Dendritic cell treated with granulocyte-macrophage colony-stimulating factor and Interleukin-4, amounts not matched to agents 40 ng/mL and 50 ng/mL, for 4 days (primary cell): ENCODE data around the gene NKD2.
"Not testable (repeated sequence)": the region's sequence is repeated elsewhere in the genome, so short reads cannot be mapped to it uniquely, and the experiment has no call there.

Experiments
- H3K27ac Mint-ChIP-seq: one replicate; pipeline ENCODE4 v1.8.0; 2022; ENCODE audit warnings: mild to moderate bottlenecking, mixed read lengths
- H3K27me3 Mint-ChIP-seq: one replicate; pipeline ENCODE4 v1.8.0; 2022; ENCODE audit warnings: mild to moderate bottlenecking, mixed read lengths
- H3K36me3 Mint-ChIP-seq: one replicate; pipeline ENCODE4 v1.8.0; 2022; ENCODE audit warnings: low read depth, mixed read lengths
- H3K4me1 Mint-ChIP-seq: one replicate; pipeline ENCODE4 v1.8.0; 2022; ENCODE audit warnings: low read depth, mixed read lengths
- H3K4me3 Mint-ChIP-seq: one replicate; pipeline ENCODE4 v1.8.0; 2022; ENCODE audit warnings: mild to moderate bottlenecking, moderate library complexity, mixed read lengths
- H3K9me3 Mint-ChIP-seq: one replicate; pipeline ENCODE4 v1.8.0; 2022; ENCODE audit warnings: mixed read lengths
- intact Hi-C: fragments of 100-400 bp; cut with micrococcal nuclease; formaldehyde crosslinking; loops from one replicate; pipeline ENCODE4 v1.15.0; 2022

Gene NKD2

GRCh38 chr5:1057485-1058082 lies 49.0 kb downstream of the NKD2 start:
- Mint-ChIP-seq H3K9me3 (no peaks in the 10 kb centered on the region), H3K27ac (no peak overlapping the region), H3K27me3 (no peaks in the 10 kb centered on the region), H3K4me1 (peaks cover 6% of the 10 kb centered on the region), H3K36me3 (peaks cover 99% of the 10 kb centered on the region), H3K4me3 (no peak overlapping the region)
- intact Hi-C loops: no loop called here

- Mint-ChIP-seq H3K27ac (no peak overlapping the region), H3K9me3 (no peaks in the 10 kb centered on the region), H3K27me3 (no peaks in the 10 kb centered on the region), H3K4me1 (peaks cover 6% of the 10 kb centered on the region), H3K4me3 (no peak overlapping the region), H3K36me3 (peaks cover 99% of the 10 kb centered on the region)
- intact Hi-C loops: no loop called here
Observed at GRCh38 chr5:1058083-1058945, 49.7 kb downstream of the NKD2 start.

- Mint-ChIP-seq H3K27ac (no peak overlapping the region), H3K36me3 (peaks cover 99% of the 10 kb centered on the region), H3K4me3 (no peak overlapping the region), H3K4me1 (peaks cover 6% of the 10 kb centered on the region), H3K27me3 (no peaks in the 10 kb centered on the region), H3K9me3 (no peaks in the 10 kb centered on the region)
- intact Hi-C loops: no loop called here
Observed at GRCh38 chr5:1058988-1059883, 50.6 kb downstream of the NKD2 start.

- Mint-ChIP-seq H3K4me1 (peaks cover 6% of the 10 kb centered on the region), H3K9me3 (no peaks in the 10 kb centered on the region), H3K4me3 (no peak overlapping the region), H3K27ac (no peak overlapping the region), H3K36me3 (peaks cover 99% of the 10 kb centered on the region), H3K27me3 (no peaks in the 10 kb centered on the region)
- intact Hi-C loops: no loop called here
Observed at GRCh38 chr5:1059884-1060263, 51.3 kb downstream of the NKD2 start.

- Mint-ChIP-seq H3K4me3 (no peak overlapping the region), H3K27me3 (no peaks in the 10 kb centered on the region)
- intact Hi-C loops: no loop called here
Observed at GRCh38 chr5:1060535-1060981, 52.0 kb downstream of the NKD2 start.

GRCh38 chr5:1061292-1061691 lies 52.7 kb downstream of the NKD2 start:
- H3K36me3 Mint-ChIP-seq: peaks cover 99% of the 10 kb centered on the region
- H3K4me1 Mint-ChIP-seq: not testable (repeated sequence)

More at GRCh38 chr5:1060535-1060981, 52.0 kb downstream of the NKD2 start:
- Mint-ChIP-seq H3K27ac (no peak overlapping the region), H3K4me1 (peaks cover 6% of the 10 kb centered on the region), H3K9me3 (no peaks in the 10 kb centered on the region), H3K36me3 (peaks cover 99% of the 10 kb centered on the region)

GRCh38 chr5:1061916-1062315 lies 53.3 kb downstream of the NKD2 start:
- Mint-ChIP-seq H3K9me3 (no peaks in the 10 kb centered on the region), H3K27me3 (no peaks in the 10 kb centered on the region), H3K4me3 (no peak overlapping the region), H3K27ac (no peak overlapping the region), H3K36me3 (peaks cover 99% of the 10 kb centered on the region), H3K4me1 (no peaks in the 10 kb centered on the region)
- intact Hi-C loops: no loop called here

More at GRCh38 chr5:1061292-1061691, 52.7 kb downstream of the NKD2 start:
- H3K27ac Mint-ChIP-seq, H3K4me3 Mint-ChIP-seq, H3K27me3 Mint-ChIP-seq, intact Hi-C loops, H3K9me3 Mint-ChIP-seq: not testable (repeated sequence)

GRCh38 chr5:1062761-1063568 lies 54.4 kb downstream of the NKD2 start:
- H3K4me3 Mint-ChIP-seq: no peak overlapping the region
- no peaks in the 10 kb centered on the region for H3K9me3 Mint-ChIP-seq
- H3K27ac Mint-ChIP-seq: no peak overlapping the region
- no peaks in the 10 kb centered on the region for H3K27me3 Mint-ChIP-seq
- intact Hi-C loops: no loop called here
- peaks cover 99% of the 10 kb centered on the region for H3K36me3 Mint-ChIP-seq
- H3K4me1 Mint-ChIP-seq: no peaks in the 10 kb centered on the region

- Mint-ChIP-seq H3K36me3 (peaks cover 99% of the 10 kb centered on the region), H3K4me1 (no peaks in the 10 kb centered on the region), H3K27me3 (no peaks in the 10 kb centered on the region)
Observed at GRCh38 chr5:1063661-1064382, 55.2 kb downstream of the NKD2 start.

GRCh38 chr5:1064383-1065142 lies 56.0 kb downstream of the NKD2 start:
- no peaks in the 10 kb centered on the region for H3K4me1 Mint-ChIP-seq
- intact Hi-C loops: no loop called here
- no peak overlapping the region for H3K4me3 Mint-ChIP-seq
- H3K27me3 Mint-ChIP-seq: no peaks in the 10 kb centered on the region
- H3K36me3 Mint-ChIP-seq: peaks cover 99% of the 10 kb centered on the region
- H3K9me3 Mint-ChIP-seq: no peaks in the 10 kb centered on the region
- H3K27ac Mint-ChIP-seq: no peak overlapping the region

More at GRCh38 chr5:1063661-1064382, 55.2 kb downstream of the NKD2 start:
- Mint-ChIP-seq H3K4me3 (no peak overlapping the region), H3K9me3 (no peaks in the 10 kb centered on the region), H3K27ac (no peak overlapping the region)
- intact Hi-C loops: no loop called here

GRCh38 chr5:1065143-1065750 lies 56.6 kb downstream of the NKD2 start:
- H3K27me3 Mint-ChIP-seq: no peaks in the 10 kb centered on the region
- intact Hi-C loops: no loop called here
- H3K9me3 Mint-ChIP-seq: no peaks in the 10 kb centered on the region
- H3K4me1 Mint-ChIP-seq: no peaks in the 10 kb centered on the region
- no peak overlapping the region for H3K27ac Mint-ChIP-seq
- peaks cover 95% of the 10 kb centered on the region for H3K36me3 Mint-ChIP-seq
- no peak overlapping the region for H3K4me3 Mint-ChIP-seq
